ENCODE data around the gene MTX3.
A peak's percentile ranks its signal among the peaks of the same experiment; 100 is the strongest.

- TF ChIP-seq YY1 (IDR thresholded peaks at IDR 0.05; ENCODE audit: low read depth) (peak; percentile 98), TAF1 (IDR thresholded peaks at IDR 0.05; ENCODE audit: low read depth) (peak; percentile 84), EP300 (IDR thresholded peaks at IDR 0.05; ENCODE audit: borderline replicate concordance) (no peak; the same call in 1 of the 2 replicates), RAD21 (IDR thresholded peaks at IDR 0.05; ENCODE audit: low read depth) (no peak)
Observed at GRCh38 chr5:79990598-79991507, at the start of gene MTX3.

Data from Ishikawa (cell line).